DOHH2 (cell line): ENCODE measurements around the gene IQSEC3.

Experiments
- EZH2phosphoT487 ChIP-seq: fragments of 200-600 bp; sonication (generic); IDR thresholded peaks from 2 replicates; pipeline ENCODE4 v1.6.1; 2017; ENCODE audit warnings: borderline replicate concordance, mild to moderate bottlenecking, antibody characterized with exemption, low read length, moderate library complexity, mixed read lengths
- TF ChIP-seq, protein P1 (sequence below): fragments of 200-600 bp; sonication (generic); IDR thresholded peaks from one replicate; pipeline ENCODE4 v1.5.1; 2014; ENCODE audit warnings: antibody characterized with exemption, mild to moderate bottlenecking, low read depth, low read length; ENCODE audit not compliant: poor library complexity, severe bottlenecking

DNA sequence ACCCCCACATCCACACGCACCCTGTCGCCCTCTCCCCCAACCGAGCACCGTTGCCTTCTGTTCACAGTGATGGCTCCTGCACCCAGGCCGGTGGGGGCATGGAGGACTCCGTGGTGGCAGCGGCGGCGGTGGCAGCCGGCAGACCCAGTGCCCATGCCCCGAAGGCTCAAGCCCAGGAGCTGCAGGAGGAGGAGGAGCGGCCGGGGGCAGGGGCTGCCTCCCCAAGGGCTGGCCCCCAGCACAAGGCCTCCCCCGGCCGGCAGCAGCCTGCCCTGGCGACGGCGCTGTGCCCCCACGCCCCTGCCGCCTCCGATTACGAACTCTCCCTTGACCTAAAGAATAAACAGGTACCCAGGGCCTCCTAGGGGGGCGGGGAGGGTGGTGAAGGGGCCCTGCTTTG lies 59.0 kb downstream of the IQSEC3 start:
- TF ChIP-seq, protein P1, sequence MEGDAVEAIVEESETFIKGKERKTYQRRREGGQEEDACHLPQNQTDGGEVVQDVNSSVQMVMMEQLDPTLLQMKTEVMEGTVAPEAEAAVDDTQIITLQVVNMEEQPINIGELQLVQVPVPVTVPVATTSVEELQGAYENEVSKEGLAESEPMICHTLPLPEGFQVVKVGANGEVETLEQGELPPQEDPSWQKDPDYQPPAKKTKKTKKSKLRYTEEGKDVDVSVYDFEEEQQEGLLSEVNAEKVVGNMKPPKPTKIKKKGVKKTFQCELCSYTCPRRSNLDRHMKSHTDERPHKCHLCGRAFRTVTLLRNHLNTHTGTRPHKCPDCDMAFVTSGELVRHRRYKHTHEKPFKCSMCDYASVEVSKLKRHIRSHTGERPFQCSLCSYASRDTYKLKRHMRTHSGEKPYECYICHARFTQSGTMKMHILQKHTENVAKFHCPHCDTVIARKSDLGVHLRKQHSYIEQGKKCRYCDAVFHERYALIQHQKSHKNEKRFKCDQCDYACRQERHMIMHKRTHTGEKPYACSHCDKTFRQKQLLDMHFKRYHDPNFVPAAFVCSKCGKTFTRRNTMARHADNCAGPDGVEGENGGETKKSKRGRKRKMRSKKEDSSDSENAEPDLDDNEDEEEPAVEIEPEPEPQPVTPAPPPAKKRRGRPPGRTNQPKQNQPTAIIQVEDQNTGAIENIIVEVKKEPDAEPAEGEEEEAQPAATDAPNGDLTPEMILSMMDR, result no peak
- no peak for TF ChIP-seq EZH2phosphoT487
